Calu3 (cell line): ENCODE measurements around the gene RXFP2. TPM values are rescaled to one million over a fixed set of nuclear protein-coding genes. Genes with fewer than 3 reads are reported as not detected.

Source experiments
- BruUV-seq: library from RNA; stranded (reverse); fragments of 400-500 nt; replicated peaks from 2 replicates; lab custom pipeline; 2021; lab: Mats Ljungman, UMichigan
- CTCF ChIA-PET: fragments of 300-600 bp; sonication (Branson Sonifier 250); formaldehyde crosslinking; loops from one replicate; lab custom pipeline; 2022; ENCODE audit warnings: antibody characterized with exemption; lab: Charles Lee
- DNase-seq: peaks from one replicate; pipeline ENCODE4 v3.0.0; 2022
- H3K27ac Mint-ChIP-seq: one replicate; pipeline ENCODE4 v1.8.0; 2022; ENCODE audit warnings: mixed read lengths; ENCODE audit not compliant: unreplicated experiment
- H3K27me3 Mint-ChIP-seq: one replicate; pipeline ENCODE4 v1.8.0; 2022; ENCODE audit warnings: mixed read lengths; ENCODE audit not compliant: unreplicated experiment
- H3K36me3 Mint-ChIP-seq: one replicate; pipeline ENCODE4 v1.8.0; 2022; ENCODE audit warnings: mild to moderate bottlenecking, moderate library complexity, mixed read lengths; ENCODE audit not compliant: insufficient read depth, unreplicated experiment
- H3K4me1 Mint-ChIP-seq: one replicate; pipeline ENCODE4 v1.8.0; 2022; ENCODE audit warnings: mild to moderate bottlenecking, low read depth, mixed read lengths; ENCODE audit not compliant: unreplicated experiment
- H3K4me3 Mint-ChIP-seq: one replicate; pipeline ENCODE4 v1.8.0; 2022; ENCODE audit warnings: mild to moderate bottlenecking, low read depth, moderate library complexity, mixed read lengths; ENCODE audit not compliant: unreplicated experiment
- H3K9me3 Mint-ChIP-seq: one replicate; pipeline ENCODE4 v1.8.0; 2022; ENCODE audit warnings: low read depth, mixed read lengths; ENCODE audit not compliant: unreplicated experiment
- CTCF ChIP-seq: fragments of 200-600 bp; IDR thresholded peaks from one replicate; pipeline ENCODE4 v1.8.0; 2022; ENCODE audit warnings: antibody characterized with exemption; ENCODE audit not compliant: unreplicated experiment
- intact Hi-C: fragments of 100-400 bp; cut with micrococcal nuclease; formaldehyde crosslinking; loops from one replicate; pipeline ENCODE4 v1.10.0; 2022; ENCODE audit not compliant: unreplicated experiment
- total RNA-seq: library from RNA; stranded (reverse); gene quantifications from 2 replicates; pipeline ENCODE4 v1.2.3, GENCODE V29; 2022

The RXFP2 gene
- total RNA-seq, 1 experiment from 2014 or later, result not detected

GRCh38 chr13:31755211-31755610 lies 15.9 kb downstream of the RXFP2 start:
- no peaks in the 10 kb centered on the region for H3K4me1 Mint-ChIP-seq
- TF ChIP-seq CTCF, result no peak
- CTCF ChIA-PET, result no interaction called here
- BruUV-seq, result no TSS peak
- intact Hi-C loops, result no loop called here
- H3K27ac Mint-ChIP-seq, result no peak overlapping the region
- peaks cover 36% of the 10 kb centered on the region for H3K27me3 Mint-ChIP-seq
- H3K36me3 Mint-ChIP-seq, result no peaks in the 10 kb centered on the region
- H3K4me3 Mint-ChIP-seq, result no peak overlapping the region
- H3K9me3 Mint-ChIP-seq, result no peaks in the 10 kb centered on the region
- no peak for DNase-seq

- no peaks in the 10 kb centered on the region for H3K36me3 Mint-ChIP-seq
- H3K4me1 Mint-ChIP-seq, result no peaks in the 10 kb centered on the region
- no peak for DNase-seq
- peaks cover 30% of the 10 kb centered on the region for H3K27me3 Mint-ChIP-seq
- no peak overlapping the region for H3K27ac Mint-ChIP-seq
- no peak overlapping the region for H3K4me3 Mint-ChIP-seq
- BruUV-seq, result no TSS peak
- TF ChIP-seq CTCF, result no peak
- intact Hi-C loops, result no loop called here
- CTCF ChIA-PET, result no interaction called here
- H3K9me3 Mint-ChIP-seq, result no peaks in the 10 kb centered on the region
These were observed 16.5 kb downstream of the RXFP2 start for GRCh38 chr13:31755803-31756212.

- Mint-ChIP-seq H3K9me3 (no peaks in the 10 kb centered on the region), H3K27ac (no peak overlapping the region), H3K36me3 (no peaks in the 10 kb centered on the region), H3K4me3 (no peak overlapping the region), H3K4me1 (no peaks in the 10 kb centered on the region), H3K27me3 (peaks cover 25% of the 10 kb centered on the region)
- TF ChIP-seq CTCF, result no peak
- CTCF ChIA-PET, result no interaction called here
- DNase-seq, result no peak
- intact Hi-C loops, result no loop called here
- no TSS peak for BruUV-seq
These were observed 17.0 kb downstream of the RXFP2 start for GRCh38 chr13:31756346-31756745.

GRCh38 chr13:31761951-31762350 lies 22.6 kb downstream of the RXFP2 start:
- no peak for DNase-seq

More at GRCh38 chr13:31761951-31762350, 22.6 kb downstream of the RXFP2 start:
- TF ChIP-seq CTCF, result no peak
- BruUV-seq, result no TSS peak
- intact Hi-C loops, result no loop called here
- Mint-ChIP-seq H3K36me3 (no peaks in the 10 kb centered on the region), H3K27ac (no peak overlapping the region), H3K4me1 (no peaks in the 10 kb centered on the region), H3K27me3 (peaks cover 21% of the 10 kb centered on the region), H3K4me3 (no peak overlapping the region), H3K9me3 (no peaks in the 10 kb centered on the region)
- CTCF ChIA-PET, result no interaction called here
